ENCODE measurements around the gene ESF1.

Gene ESF1

GRCh38 chr20:13784893-13785715, at the start of gene ESF1, which contains the start of gene NDUFAF5:
ESF1 (minus strand) TSS chr20:13784919; CDS start chr20:13783140, 1,779 bp downstream.
NDUFAF5 (plus strand) TSS chr20:13785028; CDS start chr20:13785069, 41 bp downstream.
- DNase-seq, result peak; percentile 53

GRCh38 chr20:13831476-13831875, 46.8 kb upstream of the ESF1 start:
- DNase-seq, result no peak

- no peak for DNase-seq
Measured at GRCh38 chr20:13825465-13825864, 40.7 kb upstream of the ESF1 start.

- DNase-seq, result no peak
Measured at GRCh38 chr20:13824459-13824858, 39.7 kb upstream of the ESF1 start.

GRCh38 chr20:13822459-13822858, 37.7 kb upstream of the ESF1 start:
- no peak for DNase-seq

GRCh38 chr20:13821876-13822275, 37.2 kb upstream of the ESF1 start:
- no peak for DNase-seq

GRCh38 chr20:13819885-13820645, 35.3 kb upstream of the ESF1 start:
- peak; percentile 17 for DNase-seq

- no peak for DNase-seq
Measured at GRCh38 chr20:13817342-13817741, 32.6 kb upstream of the ESF1 start.

- DNase-seq, result no peak
Measured at GRCh38 chr20:13816757-13817156, 32.0 kb upstream of the ESF1 start.

- no peak for DNase-seq
Measured at GRCh38 chr20:13814672-13815071, 30.0 kb upstream of the ESF1 start.

GRCh38 chr20:13813910-13814309, 29.2 kb upstream of the ESF1 start:
- DNase-seq, result no peak

GRCh38 chr20:13810446-13810845, 25.7 kb upstream of the ESF1 start:
- no peak for DNase-seq

- DNase-seq, result peak; percentile 70
Measured at GRCh38 chr20:13809855-13810254, 25.1 kb upstream of the ESF1 start.

GRCh38 chr20:13809373-13809772, 24.7 kb upstream of the ESF1 start:
- no peak for DNase-seq

GRCh38 chr20:13800728-13801134, 16.0 kb upstream of the ESF1 start:
- DNase-seq, result peak; percentile 2

- no peak for DNase-seq
Measured at GRCh38 chr20:13799974-13800373, 15.3 kb upstream of the ESF1 start.

- no peak for DNase-seq
Measured at GRCh38 chr20:13799040-13799439, 14.3 kb upstream of the ESF1 start.

- DNase-seq, result no peak
Measured at GRCh38 chr20:13794667-13795066, 9.9 kb upstream of the ESF1 start.

GRCh38 chr20:13793001-13793400, 8.3 kb upstream of the ESF1 start:
- DNase-seq, result no peak

- no peak for DNase-seq
Measured at GRCh38 chr20:13791540-13792459, 7.1 kb upstream of the ESF1 start.

GRCh38 chr20:13790708-13791107, 6.0 kb upstream of the ESF1 start:
- no peak for DNase-seq

GRCh38 chr20:13788167-13788834, 3.6 kb upstream of the ESF1 start:
- DNase-seq, result no peak

All from NCI-H187 treated with DMSO at 0.1 percent for 48 hours (cell line).